Muscle of leg (tissue), 11 donors: ENCODE measurements around the gene TDRD12. TPM values are rescaled to one million over a fixed set of nuclear protein-coding genes. Genes with fewer than 3 reads are reported as not detected.
"Not testable (repeated sequence)": the region's sequence is repeated elsewhere in the genome, so short reads cannot be mapped to it uniquely, and the experiment has no call there.

Experiments used
- DNase-seq: peaks from one replicate; pipeline ENCODE4 v3.0.0; 2013
- H3K27ac ChIP-seq: one replicate; pipeline ENCODE4 v1.5.1; 2013; ENCODE audit warnings: mild to moderate bottlenecking, low read length, control low read depth
- H3K27me3 ChIP-seq: one replicate; pipeline ENCODE4 v1.6.1; 2013; ENCODE audit warnings: low read length; ENCODE audit not compliant: control insufficient read depth, insufficient read depth
- H3K36me3 ChIP-seq: one replicate; pipeline ENCODE4 v1.6.1; 2013; ENCODE audit warnings: low read length; ENCODE audit not compliant: control insufficient read depth, insufficient read depth
- H3K4me1 ChIP-seq: one replicate; pipeline ENCODE4 v1.6.1; 2013; ENCODE audit warnings: low read length; ENCODE audit not compliant: control insufficient read depth, insufficient read depth
- H3K4me3 ChIP-seq: one replicate; pipeline ENCODE4 v1.5.1; 2013; ENCODE audit warnings: low read length, control low read depth
- H3K9me3 ChIP-seq: replicated peaks from 2 replicates; pipeline ENCODE4 v1.6.1; 2013; ENCODE audit warnings: low read depth, low read length; ENCODE audit not compliant: control insufficient read depth
- WGBS: methylation state at CpG from one replicate; pipeline ENCODE4 v1.1.5; 2013; ENCODE audit warnings: missing lambda C conversion rate; ENCODE audit not compliant: insufficient coverage; 5-methylcytosine and 5-hydroxymethylcytosine counted together
- polyA plus RNA-seq, 8 donors: library from polyadenylated mRNA; unstranded; fragments of 120-200 nt; gene quantifications; one replicate each; pipeline versions ENCODE4 v1.2.1 to v1.2.3, GENCODE V29; 2013; ENCODE audit warnings: inconsistent platforms in 1 of 8, low replicate concordance in 1 of 8; ENCODE audit not compliant: insufficient read length in 8 of 8, insufficient read depth in 1 of 8
- total RNA-seq: library from RNA; stranded (reverse); fragments of 120-200 nt; gene quantifications from one replicate; pipeline ENCODE4 v1.2.4, GENCODE V29; 2013

Gene TDRD12
- total and polyA plus RNA-seq, 9 donors = 0.10 to 0.95 (median 0.22) TPM

- WGBS = 89% methylated on average over 13 of the region's 13 CpGs
- Histone ChIP-seq H3K36me3 (no peaks in the 10 kb centered on the region), H3K4me3 (no peak overlapping the region), H3K9me3 (no peaks in the 10 kb centered on the region), H3K27me3 (no peaks in the 10 kb centered on the region), H3K4me1 (peaks cover 16% of the 10 kb centered on the region), H3K27ac (no peak overlapping the region)
- no peak for DNase-seq
Observed at GRCh38 chr19:32863841-32864240, 144.3 kb downstream of the TDRD12 start.

GRCh38 chr19:32864318-32865007 lies 144.9 kb downstream of the TDRD12 start:
- H3K36me3 ChIP-seq = no peaks in the 10 kb centered on the region
- no peak for DNase-seq
- WGBS = 87% methylated on average over 34 of the region's 35 CpGs
- peaks cover 16% of the 10 kb centered on the region for H3K4me1 ChIP-seq
- H3K27ac ChIP-seq = no peak overlapping the region
- H3K27me3 ChIP-seq = no peaks in the 10 kb centered on the region
- no peak overlapping the region for H3K4me3 ChIP-seq
- H3K9me3 ChIP-seq = no peaks in the 10 kb centered on the region

GRCh38 chr19:32865326-32865725 lies 145.8 kb downstream of the TDRD12 start:
- no peak overlapping the region for H3K27ac ChIP-seq
- H3K4me1 ChIP-seq = peaks cover 16% of the 10 kb centered on the region
- no peaks in the 10 kb centered on the region for H3K9me3 ChIP-seq
- 52% methylated on average over 5 of the region's 6 CpGs for whole genome bisulfite sequencing
- no peaks in the 10 kb centered on the region for H3K27me3 ChIP-seq
- no peaks in the 10 kb centered on the region for H3K36me3 ChIP-seq
- peak; percentile 22 for DNase-seq
- no peak overlapping the region for H3K4me3 ChIP-seq

GRCh38 chr19:32866061-32866460 lies 146.5 kb downstream of the TDRD12 start:
- Histone ChIP-seq H3K27me3 (no peaks in the 10 kb centered on the region), H3K9me3 (no peaks in the 10 kb centered on the region), H3K4me3 (no peak overlapping the region), H3K36me3 (no peaks in the 10 kb centered on the region), H3K27ac (no peak overlapping the region), H3K4me1 (peaks cover 16% of the 10 kb centered on the region)
- WGBS = 95% methylated on average over 7 of the region's 7 CpGs
- no peak for DNase-seq

- DNase-seq = peak; percentile 57
- H3K4me3 ChIP-seq = no peak overlapping the region
- no peaks in the 10 kb centered on the region for H3K9me3 ChIP-seq
- peak overlapping the region; percentile 13 for H3K27ac ChIP-seq
- no peaks in the 10 kb centered on the region for H3K27me3 ChIP-seq
- H3K36me3 ChIP-seq = no peaks in the 10 kb centered on the region
- peaks cover 16% of the 10 kb centered on the region for H3K4me1 ChIP-seq
- 68% methylated on average over 10 of the region's 12 CpGs for WGBS
Observed at GRCh38 chr19:32866564-32867265, 147.1 kb downstream of the TDRD12 start.

- H3K27ac ChIP-seq, H3K36me3 ChIP-seq, DNase-seq, H3K4me3 ChIP-seq, H3K27me3 ChIP-seq, H3K9me3 ChIP-seq: not testable (repeated sequence)
- 80% methylated on average over 7 of the region's 9 CpGs for WGBS
- peaks cover 16% of the 10 kb centered on the region for H3K4me1 ChIP-seq
Observed at GRCh38 chr19:32867436-32867835, 147.9 kb downstream of the TDRD12 start.

- Histone ChIP-seq H3K36me3 (no peaks in the 10 kb centered on the region), H3K27me3 (no peaks in the 10 kb centered on the region), H3K27ac (no peak overlapping the region), H3K4me1 (peaks cover 16% of the 10 kb centered on the region), H3K4me3 (no peak overlapping the region), H3K9me3 (no peaks in the 10 kb centered on the region)
- WGBS = 79% methylated on average over 12 of the region's 19 CpGs
- DNase-seq = no peak
Observed at GRCh38 chr19:32868206-32868950, 148.8 kb downstream of the TDRD12 start.

GRCh38 chr19:32869369-32869965 lies 149.9 kb downstream of the TDRD12 start, which contains the start of gene SLC7A9:
Gene SLC7A9, minus strand, starts transcription at chr19:32869767. Its CDS starts 1,233 bp downstream, at chr19:32868534.
- WGBS = 78% methylated on average over 4 of the region's 14 CpGs
- H3K36me3 ChIP-seq = no peaks in the 10 kb centered on the region
- peaks cover 16% of the 10 kb centered on the region for H3K4me1 ChIP-seq
- no peaks in the 10 kb centered on the region for H3K27me3 ChIP-seq
- no peak within 1 kb of the TSS for H3K27ac ChIP-seq
- DNase-seq = no peak
- H3K4me3 ChIP-seq = no peak within 1 kb of the TSS
- no peaks in the 10 kb centered on the region for H3K9me3 ChIP-seq

GRCh38 chr19:32869966-32870573 lies 150.5 kb downstream of the TDRD12 start:
- WGBS = 63% methylated on average over 17 of the region's 18 CpGs
- no peak for DNase-seq
- H3K9me3 ChIP-seq = no peaks in the 10 kb centered on the region

More at GRCh38 chr19:32869966-32870573, 150.5 kb downstream of the TDRD12 start:
- Histone ChIP-seq H3K27me3 (no peaks in the 10 kb centered on the region), H3K36me3 (no peaks in the 10 kb centered on the region), H3K27ac (no peak overlapping the region), H3K4me1 (peaks cover 16% of the 10 kb centered on the region), H3K4me3 (no peak overlapping the region)
